ENCODE data around the gene OR10A2.
"Not testable (repeated sequence)": the region's sequence is repeated elsewhere in the genome, so short reads cannot be mapped to it uniquely, and the experiment has no call there.

The OR10A2 gene

GRCh38 chr11:6888830-6889229 is 26.0 kb downstream of the OR10A2 start:
- DNase-seq: no peak

GRCh38 chr11:6889835-6890234 is 27.0 kb downstream of the OR10A2 start:
- DNase-seq: no peak

GRCh38 chr11:6892400-6892799 is 29.5 kb downstream of the OR10A2 start, which contains the start of gene OR2D2:
TSS of gene OR2D2 (minus strand) at chr11:6892500. CDS start at chr11:6892500, 0 bp downstream.
- DNase-seq: no peak

GRCh38 chr11:6894097-6894496 is 31.2 kb downstream of the OR10A2 start:
- no peak for DNase-seq

- DNase-seq: no peak
These were observed 32.2 kb downstream of the OR10A2 start for GRCh38 chr11:6895010-6895409.

- no peak for DNase-seq
These were observed 36.1 kb downstream of the OR10A2 start for GRCh38 chr11:6898911-6899310.

GRCh38 chr11:6900327-6900999 is 37.6 kb downstream of the OR10A2 start:
- no peak for DNase-seq

GRCh38 chr11:6904804-6905203 is 41.9 kb downstream of the OR10A2 start:
- not testable (repeated sequence) for DNase-seq

- DNase-seq: no peak
These were observed 48.5 kb downstream of the OR10A2 start for GRCh38 chr11:6911378-6911777.

- no peak for DNase-seq
These were observed 49.1 kb downstream of the OR10A2 start for GRCh38 chr11:6911948-6912347.

- no peak for DNase-seq
These were observed 56.8 kb downstream of the OR10A2 start for GRCh38 chr11:6919698-6920097.

- DNase-seq: no peak
These were observed 57.8 kb downstream of the OR10A2 start, which contains the start of gene OR2D3 for GRCh38 chr11:6920702-6921101. TSS of gene OR2D3 (plus strand) at chr11:6921002. CDS start at chr11:6921002, 0 bp downstream.
